Right lobe of liver (tissue), 6 donors: ENCODE results near the gene CD48. TPM values are rescaled to one million over a fixed set of nuclear protein-coding genes. Genes with fewer than 3 reads are reported as not detected.
A peak's percentile ranks its signal among the peaks of the same experiment; 100 is the strongest.

Source experiments
- ATAC-seq, 4 donors: fragments of 200-7000 bp; cut with Tn5 transposase; one replicate each; pipeline ENCODE4 v1.9.1; 2020; ENCODE audit warnings: mild to moderate bottlenecking in 4 of 4, moderate library complexity in 4 of 4
- DNase-seq, 3 donors: peaks; one replicate each; pipeline ENCODE4 v3.0.0-alpha.2; 2020
- H3K27ac ChIP-seq, 3 donors: fragments of 200-600 bp; one replicate each; pipeline ENCODE4 v1.8.0; 2022
- H3K27me3 ChIP-seq, 2 donors: fragments of 200-600 bp; one replicate each; pipeline ENCODE4 v1.8.0; 2022
- H3K36me3 ChIP-seq, 4 donors: fragments of 200-600 bp; sonication (generic) in 1 of 4; one replicate each; pipeline versions ENCODE4 v1.5.1 to v1.8.0; 2017 to 2022; ENCODE audit warnings: control low read depth in 1 of 4
- H3K4me1 ChIP-seq, 4 donors: fragments of 200-600 bp; sonication (generic) in 1 of 4; one replicate each; pipeline versions ENCODE4 v1.5.1 to v1.8.0; 2017 to 2022; ENCODE audit warnings: control low read depth in 1 of 4
- H3K4me3 ChIP-seq, 3 donors: fragments of 200-600 bp; one replicate each; pipeline ENCODE4 v1.8.0; 2022
- H3K9me3 ChIP-seq, 4 donors: fragments of 200-600 bp; sonication (generic) in 1 of 4; one replicate each; pipeline versions ENCODE4 v1.5.1 to v1.8.0; 2017 to 2022; ENCODE audit warnings: control low read depth in 1 of 4
- CTCF ChIP-seq, 4 donors: fragments of 200-600 bp in 3 of 4; fragments of 450-650 bp in 1 of 4; IDR thresholded peaks; one replicate each; pipeline versions ENCODE4 v1.5.1 to v1.8.0; 2016 to 2022; ENCODE audit warnings: antibody characterized with exemption in 4 of 4, mild to moderate bottlenecking in 2 of 4
- POLR2A ChIP-seq: fragments of 450-650 bp; IDR thresholded peaks from one replicate; pipeline ENCODE4 v1.6.1; 2017; ENCODE audit warnings: antibody characterized with exemption, mild to moderate bottlenecking
- WGBS: methylation state at CpG from one replicate; pipeline ENCODE4 v1.1.6; 2018; ENCODE audit warnings: low coverage, low lambda C conversion rate; ENCODE audit not compliant: insufficient coverage; ENCODE audit errors: missing lambda C conversion rate; 5-methylcytosine and 5-hydroxymethylcytosine counted together
- intact Hi-C, 2 donors: fragments of 100-400 bp; cut with DNase I; formaldehyde crosslinking; loops; one replicate each; pipeline versions ENCODE4 v1.11.2 to v1.14.1; 2022
- total RNA-seq, 6 experiments: library from RNA; depleted of rRNA in 2 of 6; stranded (reverse); fragments of >200 nt in 2 of 6; fragmentation: NEBNext Ultra II Directional in 3 of 6; extraction: Animal tissue kit (Norgen Biotek cat#: 25700) in 3 of 6; gene quantifications; one replicate each; pipeline versions ENCODE4 v1.1.0 to v1.2.4, GENCODE V29; 2016 to 2023
- donor health status: DM: no; HTN: yes; CAD: no.
- donor health status: DM: no; HTN: no; CAD: no.
- donor health status: DM: no; HTN: no; CAD: no.
- donor health status: DM: no; HTN: yes; CAD: no.
- donor health status: DM: no; HTN: yes; CAD: no.

Gene CD48
- total RNA-seq, 6 experiments from 2014 or later: 0.68 to 5.0 (median 3.4) TPM

GRCh38 chr1:160682983-160683865, 28.4 kb downstream of the CD48 start:
- intact Hi-C loops: no loop called here
- DNase-seq (no peak), ATAC-seq (peak in 2 of 4 donors; percentile 28 to 30)
- Histone ChIP-seq H3K27me3 (no peaks in the 10 kb centered on the region), H3K9me3 (no peaks in the 10 kb centered on the region), H3K36me3 (no peaks in the 10 kb centered on the region), H3K4me1 (no peaks in the 10 kb centered on the region), H3K27ac (no peak overlapping the region), H3K4me3 (no peak overlapping the region)
- 44% methylated on average over 4 of the region's 4 CpGs for WGBS
- TF ChIP-seq POLR2A: no peak
- no peak for TF ChIP-seq CTCF (IDR thresholded peaks at IDR 0.05)

- no peak overlapping the region for H3K4me3 ChIP-seq
- ATAC-seq: no peak
- H3K27ac ChIP-seq: no peak overlapping the region
- no peaks in the 10 kb centered on the region for H3K9me3 ChIP-seq
- no peak for DNase-seq
- WGBS: 81% methylated on average over 3 of the region's 3 CpGs
- TF ChIP-seq CTCF (IDR thresholded peaks at IDR 0.05) (no peak), POLR2A (no peak)
- intact Hi-C loops: no loop called here
- no peaks in the 10 kb centered on the region for H3K27me3 ChIP-seq
- no peaks in the 10 kb centered on the region for H3K4me1 ChIP-seq
- no peaks in the 10 kb centered on the region for H3K36me3 ChIP-seq
Observed at GRCh38 chr1:160681891-160682140, 29.8 kb downstream of the CD48 start.

GRCh38 chr1:160681066-160681890, 30.3 kb downstream of the CD48 start:
- DNase-seq (peak in 2 of 3 donors; percentile 54 to 58), ATAC-seq (peak; percentile 67 to 84 (median 74))
- Histone ChIP-seq H3K36me3 (no peaks in the 10 kb centered on the region), H3K4me1 (no peaks in the 10 kb centered on the region), H3K27ac (no peak overlapping the region), H3K27me3 (no peaks in the 10 kb centered on the region), H3K4me3 (no peak overlapping the region), H3K9me3 (no peaks in the 10 kb centered on the region)
- WGBS: 92% methylated on average over 2 of the region's 10 CpGs
- peak; percentile 25 to 45 (median 40) for TF ChIP-seq CTCF (IDR thresholded peaks at IDR 0.05)
- TF ChIP-seq POLR2A: no peak
- intact Hi-C loops: no loop called here

- H3K36me3 ChIP-seq: no peaks in the 10 kb centered on the region
- ATAC-seq (no peak), DNase-seq (no peak)
- no peak overlapping the region for H3K4me3 ChIP-seq
- TF ChIP-seq POLR2A (no peak), CTCF (IDR thresholded peaks at IDR 0.05) (no peak)
- no peak overlapping the region for H3K27ac ChIP-seq
- H3K27me3 ChIP-seq: no peaks in the 10 kb centered on the region
- H3K4me1 ChIP-seq: no peaks in the 10 kb centered on the region
- intact Hi-C loops: no loop called here
- 65% methylated on average over 4 of the region's 8 CpGs for WGBS
- H3K9me3 ChIP-seq: no peaks in the 10 kb centered on the region
Observed at GRCh38 chr1:160680399-160680798, 31.2 kb downstream of the CD48 start.
